ENCODE results near the gene GIMAP6. TPM values are rescaled to one million over a fixed set of nuclear protein-coding genes. Genes with fewer than 3 reads are reported as not detected.
"Not testable (repeated sequence)": the region's sequence is repeated elsewhere in the genome, so short reads cannot be mapped to it uniquely, and the experiment has no call there.

GIMAP6 gene
- total and polyA plus RNA-seq, 3 donors from 2014 or later = 3.9 to 16.2 (median 6.1) TPM

GRCh38 chr7:150586785-150587152 is 45.4 kb downstream of the GIMAP6 start:
- Histone ChIP-seq H3K27ac (no peak overlapping the region), H3K4me1 (no peaks in the 10 kb centered on the region), H3K36me3 (ENCODE audit: low read depth, missing control alignments) (no peaks in the 10 kb centered on the region), H3K4me3 (no peak overlapping the region), H3K9me3 (no peaks in the 10 kb centered on the region), H3K27me3 (no peaks in the 10 kb centered on the region)
- DNase-seq = no peak
- TF ChIP-seq CTCF (IDR thresholded peaks at IDR 0.05) = no peak
- TF ChIP-seq POLR2A (IDR thresholded peaks at IDR 0.05) = no peak
- intact Hi-C loops (cut with DNase I; ENCODE audit: low total_unique reads) = no loop called here

- WGBS, 2 donors = 67 to 73% methylated on average over 4 of the region's 4 CpGs
- Histone ChIP-seq H3K4me3 (no peak overlapping the region), H3K36me3 (ENCODE audit: low read depth, missing control alignments) (no peaks in the 10 kb centered on the region), H3K4me1 (no peaks in the 10 kb centered on the region), H3K9me3 (no peaks in the 10 kb centered on the region), H3K27ac (no peak overlapping the region), H3K27me3 (no peaks in the 10 kb centered on the region)
- TF ChIP-seq CTCF (IDR thresholded peaks at IDR 0.05) (no peak), POLR2A (IDR thresholded peaks at IDR 0.05) (no peak)
- intact Hi-C loops (cut with DNase I; ENCODE audit: low total_unique reads) = no loop called here
- no peak for DNase-seq
Observed at GRCh38 chr7:150586068-150586784, 46.0 kb downstream of the GIMAP6 start.

- WGBS, 2 donors = 81 to 86% methylated on average over 7 of the region's 7 CpGs
- DNase-seq = no peak
- Histone ChIP-seq H3K36me3 (ENCODE audit: low read depth, missing control alignments) (no peaks in the 10 kb centered on the region), H3K27me3 (no peaks in the 10 kb centered on the region), H3K4me3 (no peak overlapping the region), H3K27ac (no peak overlapping the region), H3K9me3 (no peaks in the 10 kb centered on the region), H3K4me1 (no peaks in the 10 kb centered on the region)
- TF ChIP-seq CTCF (IDR thresholded peaks at IDR 0.05) = no peak
- TF ChIP-seq POLR2A (IDR thresholded peaks at IDR 0.05) = no peak
- intact Hi-C loops (cut with DNase I; ENCODE audit: low total_unique reads) = no loop called here
Observed at GRCh38 chr7:150585199-150585598, 47.0 kb downstream of the GIMAP6 start.

DNA sequence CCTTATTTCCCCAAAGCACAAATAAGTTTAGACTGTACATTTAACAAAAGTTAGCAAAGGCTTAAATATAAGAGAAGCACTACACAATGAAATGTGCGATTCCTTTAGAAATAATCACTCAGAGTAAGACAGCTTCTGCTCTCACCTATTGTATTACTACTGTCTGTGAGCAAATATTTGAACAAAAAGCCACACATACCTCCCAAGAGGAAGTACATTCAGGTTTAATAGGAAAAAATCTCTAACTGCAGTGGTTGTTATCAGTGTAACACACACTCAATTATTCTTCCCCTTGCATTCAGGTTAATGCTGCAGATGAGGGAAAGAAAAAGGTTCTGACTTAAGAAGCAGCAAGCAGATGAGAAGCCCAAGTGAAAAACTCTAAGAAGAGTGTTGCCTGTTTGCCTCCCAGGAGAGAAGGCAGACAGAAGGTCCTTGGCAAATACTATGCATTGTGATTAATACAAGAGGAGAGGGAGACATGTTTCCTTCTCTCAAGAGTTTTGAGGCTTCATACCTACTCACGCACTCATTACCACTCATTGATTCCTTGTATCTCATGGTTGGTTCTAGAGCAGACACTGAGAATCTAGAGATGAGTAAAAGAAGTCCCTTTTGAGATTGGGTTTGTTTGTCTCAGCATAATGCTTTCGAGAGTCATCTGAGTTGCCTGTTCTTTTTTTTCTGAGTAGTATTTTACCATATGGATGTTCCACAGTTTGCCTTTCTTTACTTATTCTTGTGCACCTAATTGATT is 51.4 kb downstream of the GIMAP6 start:
- Histone ChIP-seq H3K9me3 (no peaks in the 10 kb centered on the region), H3K4me3 (no peak overlapping the region), H3K27me3 (no peaks in the 10 kb centered on the region), H3K27ac (no peak overlapping the region), H3K4me1 (no peaks in the 10 kb centered on the region), H3K36me3 (ENCODE audit: low read depth, missing control alignments) (no peaks in the 10 kb centered on the region)
- 93 to 95% methylated on average over 3 of the region's 3 CpGs for WGBS, 2 donors
- no peak for TF ChIP-seq POLR2A (IDR thresholded peaks at IDR 0.05)
- no peak for DNase-seq
- intact Hi-C loops (cut with DNase I; ENCODE audit: low total_unique reads) = no loop called here

DNA sequence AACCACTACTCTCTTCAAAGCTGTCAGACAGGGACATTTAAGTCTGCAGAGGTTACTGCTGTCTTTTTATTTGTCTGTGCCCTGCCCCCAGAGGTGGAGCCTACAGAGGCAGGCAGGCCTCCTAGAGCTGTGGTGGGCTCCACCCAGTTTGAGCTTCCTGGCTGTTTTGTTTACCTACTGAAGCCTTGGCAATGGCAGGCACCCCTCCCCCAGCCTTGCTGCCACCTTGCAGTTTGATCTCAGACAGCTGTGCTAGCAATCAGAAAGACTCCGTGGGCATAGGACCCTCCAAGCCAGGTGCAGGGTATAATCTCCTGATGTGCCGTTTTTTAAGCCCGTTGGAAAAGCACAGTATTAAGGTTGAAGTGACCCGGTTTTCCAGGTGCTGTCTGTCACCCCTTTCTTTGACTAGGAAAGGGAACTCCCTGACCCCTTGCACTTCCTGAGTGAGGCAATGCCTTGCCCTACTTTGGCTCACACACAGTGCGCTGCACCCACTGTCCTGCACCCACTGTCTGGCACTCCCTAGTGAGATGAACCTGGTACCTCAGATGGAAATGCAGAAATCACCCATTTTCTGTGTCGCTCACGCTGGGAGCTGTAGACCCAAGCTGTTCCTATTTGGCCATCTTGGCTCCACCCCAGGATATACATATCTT is 52.1 kb downstream of the GIMAP6 start:
- DNase-seq; H3K36me3 ChIP-seq (ENCODE audit: low read depth, missing control alignments); H3K27ac ChIP-seq; H3K4me1 ChIP-seq; intact Hi-C loops (cut with DNase I; ENCODE audit: low total_unique reads); H3K4me3 ChIP-seq; H3K27me3 ChIP-seq; H3K9me3 ChIP-seq: not testable (repeated sequence)
- 86% methylated on average over 7 of the region's 7 CpGs for WGBS, 2 donors

Other genes starting within 250 kb of the GIMAP6 start
- 1 to 10 TPM; 3.8 TPM for gene GIMAP8, start 181.8 kb downstream of the GIMAP6 start, total RNA-seq
- gene GIMAP8, start 181.8 kb downstream of the GIMAP6 start, polyA plus RNA-seq (ENCODE audit: insufficient read depth, low read depth, low replicate concordance) = 6.8 TPM
- 1 to 10 TPM; 3.1 to 7.4 TPM for gene GIMAP7, start 117.5 kb downstream of the GIMAP6 start, total RNA-seq
- 3.4 TPM for gene GIMAP7, start 117.5 kb downstream of the GIMAP6 start, polyA plus RNA-seq (ENCODE audit: insufficient read depth, low read depth, low replicate concordance)
- 1 to 10 TPM; 5.8 to 6.2 TPM for gene GIMAP4, start 65.0 kb downstream of the GIMAP6 start, total RNA-seq
- gene GIMAP4, start 65.0 kb downstream of the GIMAP6 start, polyA plus RNA-seq (ENCODE audit: insufficient read depth, low read depth, low replicate concordance) = 13.3 TPM
- 1 to 10 TPM; 1.9 to 2.4 TPM for gene GIMAP2, start 53.3 kb upstream of the GIMAP6 start, total RNA-seq
- 6.5 TPM for gene GIMAP2, start 53.3 kb upstream of the GIMAP6 start, polyA plus RNA-seq (ENCODE audit: insufficient read depth, low read depth, low replicate concordance)
- gene GIMAP1, start 84.2 kb upstream of the GIMAP6 start, total RNA-seq = 1 to 10 TPM; 1.4 to 1.7 TPM
- 2.8 TPM for gene GIMAP1, start 84.2 kb upstream of the GIMAP6 start, polyA plus RNA-seq (ENCODE audit: insufficient read depth, low read depth, low replicate concordance)
- gene GIMAP5, start 105.0 kb upstream of the GIMAP6 start, total RNA-seq = 10 to 100 TPM in 1 of 2 donors, 1 to 10 TPM in 1; 8.4 to 10.6 TPM
- gene GIMAP5, start 105.0 kb upstream of the GIMAP6 start, polyA plus RNA-seq (ENCODE audit: insufficient read depth, low read depth, low replicate concordance) = 13.6 TPM
- 1 to 10 TPM; 3.9 to 6.6 TPM for gene TMEM176B, start 168.0 kb upstream of the GIMAP6 start, total RNA-seq
- gene TMEM176B, start 168.0 kb upstream of the GIMAP6 start, polyA plus RNA-seq (ENCODE audit: insufficient read depth, low read depth, low replicate concordance) = 69.3 TPM
- 1 to 10 TPM; 1.6 to 4.2 TPM for gene TMEM176A, start 168.4 kb upstream of the GIMAP6 start, total RNA-seq
- gene TMEM176A, start 168.4 kb upstream of the GIMAP6 start, polyA plus RNA-seq (ENCODE audit: insufficient read depth, low read depth, low replicate concordance) = 34.7 TPM
- gene AOC1, start 220.1 kb upstream of the GIMAP6 start, total RNA-seq = 1 to 10 TPM; 2.8 to 4.5 TPM
- 6.2 TPM for gene AOC1, start 220.1 kb upstream of the GIMAP6 start, polyA plus RNA-seq (ENCODE audit: insufficient read depth, low read depth, low replicate concordance)